Measurements from ENCODE around the gene CASZ1.

Gene CASZ1

GRCh38 chr1:10629816-10630571, 166.5 kb downstream of the CASZ1 start:
- H3K27ac ChIP-seq (ENCODE audit: low read depth, low read length), result no peak overlapping the region
- H3K36me3 ChIP-seq (ENCODE audit: control insufficient read depth in 5 of 5, insufficient read depth in 5 of 5, low read length in 5 of 5), result peaks cover 0 to 66% (median 30%) of the 10 kb centered on the region in 5 donors

GRCh38 chr1:10629091-10629815, 167.2 kb downstream of the CASZ1 start:
- no peak overlapping the region for H3K27ac ChIP-seq (ENCODE audit: low read depth, low read length)
- H3K9ac ChIP-seq (ENCODE audit: low read length in 5 of 5), result no peak overlapping the region
- H3K27me3 ChIP-seq (ENCODE audit: control insufficient read depth in 5 of 5, insufficient read depth in 4 of 5, low read length in 5 of 5), result no peaks in the 10 kb centered on the region
- no peaks in the 10 kb centered on the region for H3K9me3 ChIP-seq (ENCODE audit: control insufficient read depth in 5 of 5, low read length in 5 of 5)
- H3K4me1 ChIP-seq (ENCODE audit: control insufficient read depth in 5 of 5, insufficient read depth in 5 of 5, low read length in 5 of 5), result peaks cover 0 to 21% (median 5%) of the 10 kb centered on the region in 5 donors
- H3K4me3 ChIP-seq (ENCODE audit: low read depth in 1 of 5, low read length in 5 of 5), result no peak overlapping the region
- H3K36me3 ChIP-seq (ENCODE audit: control insufficient read depth in 5 of 5, insufficient read depth in 5 of 5, low read length in 5 of 5), result peaks cover 0 to 74% (median 37%) of the 10 kb centered on the region in 5 donors

More at GRCh38 chr1:10629816-10630571, 166.5 kb downstream of the CASZ1 start:
- Histone ChIP-seq H3K4me3 (ENCODE audit: low read depth in 1 of 5, low read length in 5 of 5) (no peak overlapping the region), H3K27me3 (ENCODE audit: control insufficient read depth in 5 of 5, insufficient read depth in 4 of 5, low read length in 5 of 5) (no peaks in the 10 kb centered on the region), H3K4me1 (ENCODE audit: control insufficient read depth in 5 of 5, insufficient read depth in 5 of 5, low read length in 5 of 5) (peaks cover 0 to 22% (median 12%) of the 10 kb centered on the region in 5 donors), H3K9me3 (ENCODE audit: control insufficient read depth in 5 of 5, low read length in 5 of 5) (no peaks in the 10 kb centered on the region), H3K9ac (ENCODE audit: low read length in 5 of 5) (no peak overlapping the region)

- H3K27me3 ChIP-seq (ENCODE audit: control insufficient read depth in 5 of 5, insufficient read depth in 4 of 5, low read length in 5 of 5), result no peaks in the 10 kb centered on the region
- H3K9ac ChIP-seq (ENCODE audit: low read length in 5 of 5), result no peak overlapping the region
- H3K4me3 ChIP-seq (ENCODE audit: low read depth in 1 of 5, low read length in 5 of 5), result no peak overlapping the region
- H3K27ac ChIP-seq (ENCODE audit: low read depth, low read length), result no peak overlapping the region
- peaks cover 0 to 79% (median 42%) of the 10 kb centered on the region in 5 donors for H3K36me3 ChIP-seq (ENCODE audit: control insufficient read depth in 5 of 5, insufficient read depth in 5 of 5, low read length in 5 of 5)
- H3K4me1 ChIP-seq (ENCODE audit: control insufficient read depth in 5 of 5, insufficient read depth in 5 of 5, low read length in 5 of 5), result peaks cover 0 to 21% (median 5%) of the 10 kb centered on the region in 5 donors
- no peaks in the 10 kb centered on the region for H3K9me3 ChIP-seq (ENCODE audit: control insufficient read depth in 5 of 5, low read length in 5 of 5)
These were observed 167.8 kb downstream of the CASZ1 start for GRCh38 chr1:10628685-10629084.

GRCh38 chr1:10626791-10627410, 169.5 kb downstream of the CASZ1 start:
- Histone ChIP-seq H3K4me1 (ENCODE audit: control insufficient read depth in 5 of 5, insufficient read depth in 5 of 5, low read length in 5 of 5) (peaks cover 0 to 21% (median 5%) of the 10 kb centered on the region in 5 donors), H3K4me3 (ENCODE audit: low read depth in 1 of 5, low read length in 5 of 5) (no peak overlapping the region), H3K27me3 (ENCODE audit: control insufficient read depth in 5 of 5, insufficient read depth in 4 of 5, low read length in 5 of 5) (no peaks in the 10 kb centered on the region), H3K27ac (ENCODE audit: low read depth, low read length) (no peak overlapping the region), H3K36me3 (ENCODE audit: control insufficient read depth in 5 of 5, insufficient read depth in 5 of 5, low read length in 5 of 5) (peaks cover 0 to 89% (median 54%) of the 10 kb centered on the region in 5 donors), H3K9ac (ENCODE audit: low read length in 5 of 5) (no peak overlapping the region), H3K9me3 (ENCODE audit: control insufficient read depth in 5 of 5, low read length in 5 of 5) (no peaks in the 10 kb centered on the region)

GRCh38 chr1:10626131-10626731, 170.2 kb downstream of the CASZ1 start:
- no peaks in the 10 kb centered on the region for H3K9me3 ChIP-seq (ENCODE audit: control insufficient read depth in 5 of 5, low read length in 5 of 5)
- H3K36me3 ChIP-seq (ENCODE audit: control insufficient read depth in 5 of 5, insufficient read depth in 5 of 5, low read length in 5 of 5), result peaks cover 2 to 86% (median 55%) of the 10 kb centered on the region in 5 donors
- peaks cover 0 to 21% (median 5%) of the 10 kb centered on the region in 5 donors for H3K4me1 ChIP-seq (ENCODE audit: control insufficient read depth in 5 of 5, insufficient read depth in 5 of 5, low read length in 5 of 5)
- no peaks in the 10 kb centered on the region for H3K27me3 ChIP-seq (ENCODE audit: control insufficient read depth in 5 of 5, insufficient read depth in 4 of 5, low read length in 5 of 5)
- H3K27ac ChIP-seq (ENCODE audit: low read depth, low read length), result no peak overlapping the region
- no peak overlapping the region for H3K4me3 ChIP-seq (ENCODE audit: low read depth in 1 of 5, low read length in 5 of 5)
- no peak overlapping the region for H3K9ac ChIP-seq (ENCODE audit: low read length in 5 of 5)

- H3K9me3 ChIP-seq (ENCODE audit: control insufficient read depth in 5 of 5, low read length in 5 of 5), result no peaks in the 10 kb centered on the region
- H3K36me3 ChIP-seq (ENCODE audit: control insufficient read depth in 5 of 5, insufficient read depth in 5 of 5, low read length in 5 of 5), result peaks cover 2 to 79% (median 50%) of the 10 kb centered on the region in 5 donors
- H3K4me3 ChIP-seq (ENCODE audit: low read depth in 1 of 5, low read length in 5 of 5), result no peak overlapping the region
- H3K27me3 ChIP-seq (ENCODE audit: control insufficient read depth in 5 of 5, insufficient read depth in 4 of 5, low read length in 5 of 5), result no peaks in the 10 kb centered on the region
- peak overlapping the region in 1 of 5 donors; percentile 36 for H3K9ac ChIP-seq (ENCODE audit: low read length in 5 of 5)
- no peak overlapping the region for H3K27ac ChIP-seq (ENCODE audit: low read depth, low read length)
- peaks cover 0 to 21% (median 5%) of the 10 kb centered on the region in 5 donors for H3K4me1 ChIP-seq (ENCODE audit: control insufficient read depth in 5 of 5, insufficient read depth in 5 of 5, low read length in 5 of 5)
These were observed 170.9 kb downstream of the CASZ1 start for GRCh38 chr1:10625554-10625953.

- Histone ChIP-seq H3K9me3 (ENCODE audit: control insufficient read depth in 5 of 5, low read length in 5 of 5) (no peaks in the 10 kb centered on the region), H3K4me1 (ENCODE audit: control insufficient read depth in 5 of 5, insufficient read depth in 5 of 5, low read length in 5 of 5) (peaks cover 0 to 21% (median 5%) of the 10 kb centered on the region in 5 donors), H3K4me3 (ENCODE audit: low read depth in 1 of 5, low read length in 5 of 5) (no peak overlapping the region), H3K36me3 (ENCODE audit: control insufficient read depth in 5 of 5, insufficient read depth in 5 of 5, low read length in 5 of 5) (peaks cover 2 to 75% (median 45%) of the 10 kb centered on the region in 5 donors), H3K27ac (ENCODE audit: low read depth, low read length) (no peak overlapping the region), H3K27me3 (ENCODE audit: control insufficient read depth in 5 of 5, insufficient read depth in 4 of 5, low read length in 5 of 5) (no peaks in the 10 kb centered on the region), H3K9ac (ENCODE audit: low read length in 5 of 5) (peak overlapping the region in 1 of 5 donors; percentile 36)
These were observed 171.4 kb downstream of the CASZ1 start for GRCh38 chr1:10625076-10625475.

- Histone ChIP-seq H3K27ac (ENCODE audit: low read depth, low read length) (no peak overlapping the region), H3K9ac (ENCODE audit: low read length in 5 of 5) (no peak overlapping the region), H3K36me3 (ENCODE audit: control insufficient read depth in 5 of 5, insufficient read depth in 5 of 5, low read length in 5 of 5) (peaks cover 2 to 69% (median 40%) of the 10 kb centered on the region in 5 donors), H3K9me3 (ENCODE audit: control insufficient read depth in 5 of 5, low read length in 5 of 5) (no peaks in the 10 kb centered on the region), H3K4me3 (ENCODE audit: low read depth in 1 of 5, low read length in 5 of 5) (no peak overlapping the region), H3K27me3 (ENCODE audit: control insufficient read depth in 5 of 5, insufficient read depth in 4 of 5, low read length in 5 of 5) (no peaks in the 10 kb centered on the region), H3K4me1 (ENCODE audit: control insufficient read depth in 5 of 5, insufficient read depth in 5 of 5, low read length in 5 of 5) (peaks cover 0 to 21% (median 5%) of the 10 kb centered on the region in 5 donors)
These were observed 172.0 kb downstream of the CASZ1 start for GRCh38 chr1:10624256-10625050.

GRCh38 chr1:10623686-10624145, 172.7 kb downstream of the CASZ1 start:
- H3K27me3 ChIP-seq (ENCODE audit: control insufficient read depth in 5 of 5, insufficient read depth in 4 of 5, low read length in 5 of 5), result no peaks in the 10 kb centered on the region
- no peak overlapping the region for H3K27ac ChIP-seq (ENCODE audit: low read depth, low read length)
- H3K4me1 ChIP-seq (ENCODE audit: control insufficient read depth in 5 of 5, insufficient read depth in 5 of 5, low read length in 5 of 5), result peaks cover 0 to 20% (median 5%) of the 10 kb centered on the region in 5 donors
- H3K9ac ChIP-seq (ENCODE audit: low read length in 5 of 5), result no peak overlapping the region
- peaks cover 2 to 63% (median 41%) of the 10 kb centered on the region in 5 donors for H3K36me3 ChIP-seq (ENCODE audit: control insufficient read depth in 5 of 5, insufficient read depth in 5 of 5, low read length in 5 of 5)
- H3K4me3 ChIP-seq (ENCODE audit: low read depth in 1 of 5, low read length in 5 of 5), result no peak overlapping the region
- H3K9me3 ChIP-seq (ENCODE audit: control insufficient read depth in 5 of 5, low read length in 5 of 5), result no peaks in the 10 kb centered on the region
